Subcutaneous adipose tissue (tissue), 4 donors: ENCODE data around the gene LRRC59. TPM values are rescaled to one million over a fixed set of nuclear protein-coding genes. Genes with fewer than 3 reads are reported as not detected.

ENCODE experiments used
- CTCF ChIP-seq: fragments of 450-650 bp; IDR thresholded peaks from one replicate; pipeline ENCODE4 v1.5.1; 2016; ENCODE audit warnings: low read depth, mild to moderate bottlenecking, control low read depth, antibody characterized with exemption, moderate library complexity
- total RNA-seq, 4 donors: library from RNA; depleted of rRNA; stranded (reverse); fragments of >200 nt; gene quantifications; one replicate each; pipeline ENCODE4 v1.1.0, GENCODE V29; 2016

The LRRC59 gene
- total RNA-seq, 4 donors from 2014 or later: 36.5 to 91.5 (median 38.2) TPM

DNA sequence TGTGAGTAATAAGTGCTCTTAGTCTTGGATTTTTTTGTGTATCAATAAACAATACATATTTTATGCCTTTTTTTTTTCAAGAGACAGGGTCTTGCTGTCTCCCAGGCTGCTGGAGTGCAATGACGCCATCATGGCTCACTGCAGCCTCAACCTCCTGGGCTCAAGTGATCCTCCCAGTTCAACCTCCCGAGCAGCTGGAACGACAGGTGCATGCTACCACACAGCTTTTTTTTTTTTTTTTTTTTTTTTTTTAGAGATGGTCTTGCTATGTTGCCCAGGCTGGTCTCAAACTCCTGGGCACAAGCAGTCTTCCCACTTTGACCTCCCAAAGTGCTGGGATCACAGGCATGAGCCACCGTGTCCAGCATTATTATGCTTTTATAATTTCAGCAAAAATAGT is 41.7 kb upstream of the LRRC59 start:
- TF ChIP-seq CTCF: no peak

DNA sequence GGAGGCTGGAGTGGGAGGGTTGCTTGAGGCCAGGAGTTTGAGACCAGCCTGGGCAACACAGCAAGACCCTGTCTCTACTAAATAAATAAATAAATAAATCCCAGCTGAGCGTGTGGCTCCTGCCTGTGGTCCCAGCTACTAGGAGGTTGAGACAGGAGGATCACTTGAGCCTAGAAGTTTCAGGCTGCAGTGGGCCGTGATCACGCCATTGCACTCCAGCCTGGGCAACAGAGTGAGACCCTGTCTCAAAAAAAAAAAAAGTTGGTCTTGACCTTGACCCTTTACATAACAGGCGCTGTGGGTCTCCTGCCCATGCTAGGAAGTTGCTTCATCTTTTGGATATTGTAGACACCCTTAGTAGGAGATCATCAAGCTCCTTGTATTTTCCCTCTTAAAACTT is 40.1 kb upstream of the LRRC59 start:
- TF ChIP-seq CTCF: no peak

DNA sequence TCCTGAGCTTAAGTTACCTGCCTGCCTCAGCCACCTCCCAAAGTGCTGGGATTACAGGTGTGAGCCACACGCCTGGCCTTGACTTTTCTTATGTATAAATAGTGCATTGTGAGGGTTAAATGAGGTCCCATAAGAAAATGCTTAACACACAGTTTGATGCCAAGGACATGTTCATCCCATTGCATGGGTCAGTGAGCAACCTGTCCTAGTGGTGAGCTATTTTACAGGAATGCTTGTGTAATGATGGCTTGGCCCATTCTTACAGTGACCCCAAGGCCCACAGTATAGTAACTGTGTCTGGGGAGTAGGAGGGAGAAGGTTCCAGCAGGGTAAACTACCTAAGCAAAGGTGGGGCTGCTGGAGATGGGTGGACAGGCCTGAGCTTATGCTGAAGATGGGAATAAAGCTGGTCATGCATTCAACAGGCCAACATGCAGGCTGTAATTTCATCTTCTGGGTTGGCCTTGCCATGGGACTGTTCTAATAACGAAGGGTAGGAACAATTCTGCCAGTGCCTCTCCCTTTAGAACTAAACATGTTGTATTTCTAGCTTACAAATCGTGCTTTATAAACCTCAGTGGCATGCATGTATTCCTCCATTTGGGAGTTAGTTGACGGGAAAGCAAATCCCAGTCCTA is 34.9 kb upstream of the LRRC59 start:
- no peak for TF ChIP-seq CTCF

DNA sequence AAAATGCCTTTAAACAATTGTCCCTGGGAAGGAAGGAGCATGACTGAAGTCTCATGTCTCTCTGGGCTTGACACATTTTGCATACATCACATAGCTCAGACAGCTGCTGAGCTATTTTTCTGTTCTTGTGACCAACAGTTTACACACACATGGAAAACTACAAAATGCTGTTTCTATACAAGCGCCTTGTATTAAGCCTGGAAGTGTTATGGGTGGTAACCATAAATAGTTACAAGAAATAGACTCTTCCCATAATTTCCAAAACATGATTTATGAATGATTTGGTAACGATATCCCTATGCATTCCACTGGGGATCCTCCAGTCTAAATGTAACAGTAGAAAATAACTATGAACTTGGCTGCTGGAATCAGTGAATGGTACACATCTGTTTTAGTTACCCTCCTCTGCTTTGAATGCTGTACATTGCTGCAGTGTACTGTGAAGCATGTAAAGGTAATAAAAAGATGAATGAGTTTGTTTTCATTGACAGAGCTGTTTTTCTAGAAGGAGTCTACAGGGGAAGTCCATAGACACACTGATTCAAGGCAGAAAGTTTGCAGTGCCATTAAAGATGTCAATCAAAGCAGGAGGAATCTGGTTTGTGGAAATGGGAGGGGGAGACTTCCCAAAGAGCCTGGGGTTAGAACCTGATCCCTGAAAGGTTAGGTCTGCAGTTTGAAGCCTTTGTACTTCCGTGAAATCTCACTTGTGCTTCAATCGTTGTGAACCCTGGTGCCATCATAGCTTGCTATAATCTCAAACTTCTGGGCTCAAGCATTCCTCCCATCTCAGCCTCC is 33.7 kb upstream of the LRRC59 start:
- no peak for TF ChIP-seq CTCF

DNA sequence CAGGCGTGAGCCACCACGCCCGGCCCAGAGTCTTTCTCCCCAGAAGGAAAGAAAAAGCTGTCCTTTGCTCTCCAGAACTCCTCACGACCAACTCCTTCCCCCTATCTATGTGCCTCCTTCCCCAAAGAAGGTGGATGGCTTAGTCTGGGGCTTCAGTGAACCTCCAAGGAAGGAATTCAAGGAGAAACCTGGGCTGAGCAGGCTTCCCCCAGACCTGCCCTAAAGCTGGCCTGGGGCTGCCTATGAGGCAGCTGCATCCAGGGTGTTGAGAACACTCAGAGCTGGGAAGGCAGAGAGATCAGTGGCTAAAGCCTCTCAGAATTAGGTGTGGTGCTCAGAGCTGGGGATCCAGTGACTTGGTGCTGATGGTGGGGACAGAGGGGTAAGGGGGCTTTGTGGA is 32.5 kb upstream of the LRRC59 start:
- TF ChIP-seq CTCF: no peak

DNA sequence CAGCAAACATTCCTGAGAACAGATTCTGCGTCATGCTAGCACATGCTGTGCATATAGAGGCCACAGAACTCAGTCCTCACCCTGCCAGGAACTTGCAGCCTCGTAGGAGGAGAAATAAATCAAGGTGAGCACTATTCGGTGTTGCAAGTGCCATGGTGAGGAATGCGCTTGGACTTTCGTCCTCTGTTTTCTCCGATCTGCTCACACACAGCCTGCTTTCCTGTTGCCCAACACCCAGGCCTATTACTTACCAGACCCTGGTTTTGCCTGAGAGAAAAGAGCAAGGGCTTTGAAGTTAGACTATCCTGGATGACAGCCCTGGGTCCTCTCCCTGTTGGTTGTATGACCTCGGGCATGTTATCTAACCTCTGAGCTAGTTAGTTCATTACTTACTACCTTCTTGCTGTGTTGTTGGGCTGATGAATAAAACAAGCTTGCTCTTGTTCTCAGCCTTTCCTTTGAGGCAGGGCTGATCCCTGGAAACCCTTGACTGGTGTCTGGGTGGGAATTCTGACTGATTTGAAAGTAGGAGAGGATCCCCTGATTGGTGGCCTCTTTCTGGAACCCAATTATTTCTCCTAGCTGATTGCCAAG is 31.6 kb upstream of the LRRC59 start:
- TF ChIP-seq CTCF: no peak
